BJ (cell line): ENCODE measurements around the gene RYR3. TPM values are rescaled to one million over a fixed set of nuclear protein-coding genes. Genes with fewer than 3 reads are reported as not detected.

Experiments used
- CTCF ChIA-PET: fragments of 350-600 bp; formaldehyde crosslinking; extraction: SDS; loops from one replicate; lab custom pipeline; 2021; ENCODE audit warnings: antibody characterized with exemption, inconsistent platforms; lab: Yijun Ruan, JAX
- POLR2A ChIA-PET: fragments of 300-600 bp; sonication (Branson Sonifier 250); formaldehyde crosslinking; extraction: SDS; loops from one replicate; lab custom pipeline; 2021; ENCODE audit warnings: antibody characterized with exemption; lab: Charles Lee
- DNase-seq: peaks from one replicate; pipeline ENCODE4 v3.0.0-alpha.2; 2011; ENCODE audit warnings: low read depth
- H3K27me3 ChIP-seq: 2 replicates; pipeline ENCODE4 v1.6.0; 2011; ENCODE audit warnings: low read length; ENCODE audit not compliant: control insufficient read depth, insufficient read depth
- H3K36me3 ChIP-seq: 2 replicates; pipeline ENCODE4 v1.5.1; 2011; ENCODE audit warnings: low read length; ENCODE audit not compliant: control insufficient read depth, insufficient read depth
- H3K4me3 ChIP-seq: 2 replicates; pipeline ENCODE4 v1.5.1; 2011; ENCODE audit warnings: low read depth, mild to moderate bottlenecking, control low read depth, low read length
- polyA plus RNA-seq: library from polyadenylated mRNA; depleted of rRNA; stranded (reverse); fragments of >200 nt; gene quantifications from 2 replicates; pipeline ENCODE4 v1.2.3, GENCODE V29; 2011
- TF ChIP-seq, protein P1 (sequence below): IDR thresholded peaks from 2 replicates; pipeline ENCODE4 v1.5.1; 2011; ENCODE audit warnings: low read depth, mild to moderate bottlenecking, control low read depth, inconsistent platforms, low read length, moderate library complexity; ENCODE audit not compliant: insufficient read depth

The RYR3 gene
- polyA plus RNA-seq, 1 experiment, result not detected

DNA sequence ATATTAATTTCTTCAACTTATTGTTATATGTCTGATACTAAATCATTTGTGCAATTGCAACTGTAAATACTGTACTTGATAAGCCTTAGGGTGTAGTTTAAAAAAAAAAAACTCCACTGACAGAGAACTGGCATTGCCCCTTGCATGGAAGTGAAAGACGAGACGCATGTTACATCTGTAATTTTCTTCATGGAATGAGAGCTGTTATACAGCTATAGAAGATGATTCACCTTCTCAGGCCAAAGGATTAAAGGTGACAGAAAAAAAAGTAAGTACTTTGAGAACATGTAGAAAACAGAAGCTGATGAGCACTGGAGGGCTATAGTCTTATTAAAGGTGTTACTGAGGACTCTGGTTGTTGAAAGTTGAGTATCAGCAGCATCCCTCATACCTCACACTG lies 16.1 kb downstream of the RYR3 start:
- H3K4me3 ChIP-seq, result no peak overlapping the region
- H3K27me3 ChIP-seq, result peaks cover 2% of the 10 kb centered on the region; the same call in 1 of the 2 replicates
- POLR2A ChIA-PET, result no interaction called here
- TF ChIP-seq, protein P1, sequence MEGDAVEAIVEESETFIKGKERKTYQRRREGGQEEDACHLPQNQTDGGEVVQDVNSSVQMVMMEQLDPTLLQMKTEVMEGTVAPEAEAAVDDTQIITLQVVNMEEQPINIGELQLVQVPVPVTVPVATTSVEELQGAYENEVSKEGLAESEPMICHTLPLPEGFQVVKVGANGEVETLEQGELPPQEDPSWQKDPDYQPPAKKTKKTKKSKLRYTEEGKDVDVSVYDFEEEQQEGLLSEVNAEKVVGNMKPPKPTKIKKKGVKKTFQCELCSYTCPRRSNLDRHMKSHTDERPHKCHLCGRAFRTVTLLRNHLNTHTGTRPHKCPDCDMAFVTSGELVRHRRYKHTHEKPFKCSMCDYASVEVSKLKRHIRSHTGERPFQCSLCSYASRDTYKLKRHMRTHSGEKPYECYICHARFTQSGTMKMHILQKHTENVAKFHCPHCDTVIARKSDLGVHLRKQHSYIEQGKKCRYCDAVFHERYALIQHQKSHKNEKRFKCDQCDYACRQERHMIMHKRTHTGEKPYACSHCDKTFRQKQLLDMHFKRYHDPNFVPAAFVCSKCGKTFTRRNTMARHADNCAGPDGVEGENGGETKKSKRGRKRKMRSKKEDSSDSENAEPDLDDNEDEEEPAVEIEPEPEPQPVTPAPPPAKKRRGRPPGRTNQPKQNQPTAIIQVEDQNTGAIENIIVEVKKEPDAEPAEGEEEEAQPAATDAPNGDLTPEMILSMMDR, result no peak
- H3K36me3 ChIP-seq, result no peaks in the 10 kb centered on the region
- CTCF ChIA-PET, result no interaction called here
- DNase-seq, result no peak

DNA sequence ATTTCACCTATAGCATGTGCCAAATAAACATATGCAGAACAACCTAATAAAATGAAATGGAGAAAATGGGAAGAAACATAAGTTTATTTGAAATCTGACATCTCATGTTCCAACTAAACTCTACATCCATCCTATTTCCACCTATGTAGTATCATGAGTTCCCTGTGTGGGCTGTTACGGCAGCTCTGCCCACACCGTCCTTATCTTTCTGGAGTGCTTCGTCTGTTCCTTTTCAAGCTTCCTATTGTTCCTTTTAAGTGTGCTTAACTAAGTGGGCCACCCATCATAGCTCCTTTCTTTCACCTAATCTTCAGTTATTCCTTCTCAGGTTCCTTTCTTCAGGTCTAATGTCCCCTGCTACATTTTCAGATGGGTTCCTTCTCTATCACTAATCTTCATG lies 17.3 kb downstream of the RYR3 start:
- ChIA-PET CTCF (no interaction called here), POLR2A (no interaction called here)
- DNase-seq, result no peak
- Histone ChIP-seq H3K4me3 (no peak overlapping the region), H3K36me3 (no peaks in the 10 kb centered on the region), H3K27me3 (peaks cover 2% of the 10 kb centered on the region; the same call in 1 of the 2 replicates)
- TF ChIP-seq, protein P1, result no peak

DNA sequence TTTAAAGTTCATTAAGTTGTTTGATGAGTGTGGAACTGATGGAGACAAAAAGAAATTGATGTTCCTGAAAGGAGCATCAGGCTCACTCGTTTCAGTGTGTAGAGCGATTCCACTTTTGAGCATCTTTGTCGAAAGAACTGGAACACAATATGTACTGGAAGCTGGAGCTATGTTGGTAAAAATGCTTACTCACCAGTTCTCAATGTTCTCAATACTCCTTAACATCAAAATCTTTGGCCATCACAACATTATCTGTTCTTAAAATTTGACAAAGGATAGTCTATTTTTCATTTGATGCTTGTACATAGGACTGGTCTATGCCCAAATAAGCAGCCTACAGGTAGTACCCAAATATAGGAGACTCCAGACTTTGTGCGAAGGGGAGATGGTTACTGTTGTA lies 18.7 kb downstream of the RYR3 start:
- no peaks in the 10 kb centered on the region for H3K27me3 ChIP-seq
- no peak overlapping the region for H3K4me3 ChIP-seq
- no peak for DNase-seq
- H3K36me3 ChIP-seq, result no peaks in the 10 kb centered on the region
- CTCF ChIA-PET, result no interaction called here
- POLR2A ChIA-PET, result no interaction called here
- TF ChIP-seq, protein P1, result no peak

DNA sequence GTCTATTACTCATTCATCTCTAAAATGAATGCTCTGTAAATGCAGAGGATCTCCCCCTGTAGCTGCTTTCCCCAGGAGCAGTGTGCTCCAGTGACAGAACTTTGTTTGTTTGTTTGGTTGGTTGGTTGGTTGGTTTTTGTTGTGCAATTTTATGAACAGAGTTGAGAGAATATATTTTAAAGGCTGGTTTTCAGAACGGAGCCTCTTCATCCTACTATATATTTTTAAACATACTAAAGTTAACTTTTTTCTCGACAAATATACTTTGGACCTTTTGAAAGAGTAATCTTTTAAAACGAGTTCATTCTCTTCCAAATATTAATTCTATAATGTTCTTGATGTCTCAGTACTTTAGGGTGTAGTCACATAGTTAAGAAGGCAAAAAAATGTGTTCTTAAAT lies 20.2 kb downstream of the RYR3 start:
- H3K4me3 ChIP-seq, result no peak overlapping the region
- TF ChIP-seq, protein P1, result no peak
- no peaks in the 10 kb centered on the region for H3K27me3 ChIP-seq
- DNase-seq, result no peak
- H3K36me3 ChIP-seq, result no peaks in the 10 kb centered on the region
- ChIA-PET POLR2A (no interaction called here), CTCF (interaction anchor here (1.2 kb wide), 1 partner anchor 39 kb away, joined by 4 read pairs; no protein-coding TSS in a partner anchor)

DNA sequence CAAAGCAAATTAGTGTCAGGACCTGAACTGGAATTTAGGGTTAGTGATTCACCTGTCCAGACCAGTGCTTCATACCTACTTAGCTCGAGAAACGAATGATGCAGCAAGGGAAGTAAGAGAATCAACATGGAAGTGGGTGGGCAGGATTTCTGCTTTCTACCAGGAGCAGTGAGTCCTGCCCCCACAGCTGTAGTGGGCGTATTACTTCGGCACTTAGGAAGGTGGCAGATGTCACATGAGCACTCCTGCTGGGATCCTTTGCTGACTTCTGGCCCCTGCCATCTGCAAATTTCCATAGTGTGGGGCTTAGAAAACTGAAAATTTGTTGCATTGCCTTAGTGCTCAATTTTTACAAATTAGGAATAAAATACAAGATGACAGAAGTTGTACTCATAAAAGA lies 31.2 kb downstream of the RYR3 start:
- POLR2A ChIA-PET, result no interaction called here
- TF ChIP-seq, protein P1, result no peak
- no peak for DNase-seq
- no peak overlapping the region for H3K4me3 ChIP-seq
- CTCF ChIA-PET, result no interaction called here
- H3K36me3 ChIP-seq, result no peaks in the 10 kb centered on the region
- no peaks in the 10 kb centered on the region for H3K27me3 ChIP-seq
